ENCODE measurements around the gene PPP2R2C.

Gene PPP2R2C

DNA sequence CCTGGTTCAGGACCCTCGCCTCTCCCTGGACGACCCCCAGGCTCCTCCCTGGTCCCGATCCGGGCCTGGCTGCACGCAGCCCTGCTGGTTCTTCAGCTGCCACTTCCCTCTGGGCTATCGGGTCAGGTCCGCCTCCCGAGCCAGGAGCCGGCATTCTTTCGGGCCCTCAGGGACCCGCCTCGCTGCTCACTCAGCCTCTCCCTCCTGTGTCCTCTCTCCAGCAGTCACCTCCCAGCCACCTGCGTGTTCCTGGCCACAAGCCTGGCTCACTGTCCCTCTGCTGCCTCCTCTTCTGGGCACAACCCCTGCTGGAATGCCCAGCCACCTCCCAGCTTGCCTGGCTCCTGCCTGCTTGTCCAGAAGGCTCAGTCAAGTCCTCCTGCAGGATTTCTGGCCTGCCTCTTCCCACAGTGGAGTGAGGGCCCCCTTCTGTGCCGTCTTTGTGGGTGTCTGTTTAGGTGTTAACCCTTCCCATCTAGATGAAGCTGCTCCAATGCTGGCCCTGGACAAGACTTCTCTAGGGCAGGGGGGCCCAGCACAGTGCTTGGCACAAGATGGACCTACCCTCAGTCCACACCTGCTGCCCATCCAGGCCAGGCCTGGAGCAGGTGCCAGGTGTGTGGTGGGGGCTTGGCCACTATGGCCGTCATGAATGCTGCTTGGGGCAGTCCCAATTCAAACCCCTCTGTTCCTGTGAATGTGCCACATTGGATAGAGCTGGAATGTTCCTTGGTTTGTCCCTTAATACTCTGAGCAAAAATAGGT is 200.5 kb downstream of the PPP2R2C start:
- Histone ChIP-seq H3K27ac (replicated peaks; ENCODE audit: low read length) (no peak overlapping the region), H2BK15ac (ENCODE audit: low read length) (no peak overlapping the region), H3K9me3 (replicated peaks in 1 of 2; ENCODE audit: control insufficient read depth in 2 of 2, insufficient read depth in 1 of 2, low read depth in 1 of 2, low read length in 2 of 2) (no peaks in the 10 kb centered on the region), H3K4ac (ENCODE audit: low read length) (no peak overlapping the region), H2BK120ac (ENCODE audit: low read depth, low read length) (no peak overlapping the region), H2AFZ (ENCODE audit: low read length) (no peak overlapping the region), H2BK12ac (ENCODE audit: low read length) (no peak overlapping the region), H3K23ac (ENCODE audit: low read depth, low read length, poor library complexity) (peak overlapping the region; percentile 17), H2BK5ac (ENCODE audit: low read length) (no peak overlapping the region), H4K8ac (ENCODE audit: low read depth, low read length) (no peak overlapping the region), H3K36me3 (replicated peaks in 1 of 2; ENCODE audit: control insufficient read depth in 2 of 2, insufficient read depth in 2 of 2, low read length in 2 of 2) (no peaks in the 10 kb centered on the region), H2AK5ac (ENCODE audit: low read depth, low read length) (no peak overlapping the region), H4K91ac (ENCODE audit: low read depth, low read length, poor library complexity) (no peak overlapping the region), H3K4me3 (ENCODE audit: low read length in 2 of 2) (no peak overlapping the region), H3K4me1 (ENCODE audit: control insufficient read depth in 2 of 2, insufficient read depth in 1 of 2, low read depth in 1 of 2, low read length in 2 of 2) (peaks cover 10 to 21% of the 10 kb centered on the region in 2 donors), H3K9ac (ENCODE audit: low read depth, low read length, poor library complexity) (peak overlapping the region; percentile 50), H3K79me1 (ENCODE audit: low read depth, low read length) (peaks cover 4% of the 10 kb centered on the region), H3K27me3 (ENCODE audit: control insufficient read depth in 3 of 3, insufficient read depth in 3 of 3, low read depth in 1 of 3, low read length in 3 of 3) (peaks cover 0 to 13% (median 0%) of the 10 kb centered on the region in 3 experiments), H3K14ac (ENCODE audit: low read length) (no peak overlapping the region), H3K18ac (ENCODE audit: low read length) (no peak overlapping the region), H3K4me2 (ENCODE audit: insufficient read depth, low read length, poor library complexity, severe bottlenecking) (no peak overlapping the region)
- no CpG with 5 or more reads among the region's 15 CpGs for WGBS, 2 donors (ENCODE audit: extremely low coverage in 2 of 2, insufficient read length in 2 of 2, insufficient replicate concordance in 1 of 2)
- DNase-seq (ENCODE audit: low spot score): no peak

DNA sequence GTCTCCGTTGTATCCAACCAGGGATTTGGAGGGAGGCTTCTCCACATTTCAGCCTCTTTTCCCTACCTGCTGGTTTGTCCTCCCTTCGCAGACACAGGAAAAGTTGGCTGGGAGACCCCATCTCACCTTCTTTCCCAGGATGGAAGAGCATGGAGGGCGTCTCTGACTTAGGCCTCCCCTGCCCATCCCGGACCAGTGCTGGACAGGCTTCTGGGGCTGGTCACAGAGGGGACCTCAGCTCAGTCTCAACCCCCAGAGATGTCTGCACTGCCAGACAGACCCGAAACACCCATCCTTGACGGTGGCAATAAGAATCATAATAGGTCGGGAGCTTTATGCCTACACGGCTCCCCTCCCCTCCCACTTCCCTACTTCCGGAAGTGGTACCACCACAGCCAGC is 201.2 kb downstream of the PPP2R2C start:
- Histone ChIP-seq H3K4me2 (ENCODE audit: insufficient read depth, low read length, poor library complexity, severe bottlenecking) (no peak overlapping the region), H3K27me3 (ENCODE audit: control insufficient read depth in 3 of 3, insufficient read depth in 3 of 3, low read depth in 1 of 3, low read length in 3 of 3) (peaks cover 0 to 19% (median 0%) of the 10 kb centered on the region in 3 experiments), H2BK120ac (ENCODE audit: low read depth, low read length) (no peak overlapping the region), H3K14ac (ENCODE audit: low read length) (no peak overlapping the region), H2BK5ac (ENCODE audit: low read length) (no peak overlapping the region), H3K9ac (ENCODE audit: low read depth, low read length, poor library complexity) (no peak overlapping the region), H3K27ac (replicated peaks; ENCODE audit: low read length) (no peak overlapping the region), H4K91ac (ENCODE audit: low read depth, low read length, poor library complexity) (no peak overlapping the region), H3K4me1 (ENCODE audit: control insufficient read depth in 2 of 2, insufficient read depth in 1 of 2, low read depth in 1 of 2, low read length in 2 of 2) (peaks cover 10 to 15% of the 10 kb centered on the region in 2 donors), H3K23ac (ENCODE audit: low read depth, low read length, poor library complexity) (peak overlapping the region; percentile 17), H2AFZ (ENCODE audit: low read length) (no peak overlapping the region), H3K4me3 (ENCODE audit: low read length in 2 of 2) (peak overlapping the region in 1 of 2 donors; percentile 89), H3K9me3 (replicated peaks in 1 of 2; ENCODE audit: control insufficient read depth in 2 of 2, insufficient read depth in 1 of 2, low read depth in 1 of 2, low read length in 2 of 2) (no peaks in the 10 kb centered on the region), H2BK15ac (ENCODE audit: low read length) (no peak overlapping the region), H3K4ac (ENCODE audit: low read length) (no peak overlapping the region), H3K36me3 (replicated peaks in 1 of 2; ENCODE audit: control insufficient read depth in 2 of 2, insufficient read depth in 2 of 2, low read length in 2 of 2) (no peaks in the 10 kb centered on the region), H2AK5ac (ENCODE audit: low read depth, low read length) (no peak overlapping the region), H4K8ac (ENCODE audit: low read depth, low read length) (no peak overlapping the region), H3K79me1 (ENCODE audit: low read depth, low read length) (peaks cover 4% of the 10 kb centered on the region), H2BK12ac (ENCODE audit: low read length) (no peak overlapping the region), H3K18ac (ENCODE audit: low read length) (no peak overlapping the region)
- no peak for DNase-seq (ENCODE audit: low spot score)
- no CpG with 5 or more reads among the region's 9 CpGs for WGBS, 2 donors (ENCODE audit: extremely low coverage in 2 of 2, insufficient read length in 2 of 2, insufficient replicate concordance in 1 of 2)

DNA sequence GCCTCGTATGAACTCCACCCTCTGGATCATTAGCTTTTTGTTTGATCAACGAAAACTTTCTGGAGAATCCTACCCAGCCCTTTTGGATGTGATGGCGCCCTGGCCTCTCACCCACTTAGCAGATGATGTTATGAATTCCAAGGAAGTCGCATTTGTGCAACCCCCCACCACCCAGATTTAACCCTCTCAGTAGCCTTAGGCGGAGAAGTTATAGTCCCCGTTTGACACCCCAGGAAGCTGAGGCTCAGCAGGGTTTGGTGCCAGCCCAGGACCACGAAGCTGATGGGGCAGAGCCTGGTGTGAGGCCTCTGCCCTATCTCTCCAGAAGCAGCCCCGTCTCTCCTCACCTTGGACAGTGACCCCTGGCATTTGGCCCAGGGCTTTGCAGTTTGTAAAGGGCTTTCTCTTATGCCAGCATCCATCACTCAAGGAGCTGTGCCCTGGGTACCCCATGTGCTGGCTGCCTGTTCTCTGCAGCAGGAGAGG is 201.7 kb downstream of the PPP2R2C start:
- H3K9me3 ChIP-seq (replicated peaks in 1 of 2; ENCODE audit: control insufficient read depth in 2 of 2, insufficient read depth in 1 of 2, low read depth in 1 of 2, low read length in 2 of 2): no peaks in the 10 kb centered on the region
- H2BK5ac ChIP-seq (ENCODE audit: low read length): no peak overlapping the region
- no peak overlapping the region for H3K18ac ChIP-seq (ENCODE audit: low read length)
- H4K8ac ChIP-seq (ENCODE audit: low read depth, low read length): no peak overlapping the region
- H2AFZ ChIP-seq (ENCODE audit: low read length): peak overlapping the region; percentile 66
- no peak overlapping the region for H3K27ac ChIP-seq (replicated peaks; ENCODE audit: low read length)
- no peak overlapping the region for H3K4ac ChIP-seq (ENCODE audit: low read length)
- H3K36me3 ChIP-seq (replicated peaks in 1 of 2; ENCODE audit: control insufficient read depth in 2 of 2, insufficient read depth in 2 of 2, low read length in 2 of 2): no peaks in the 10 kb centered on the region
- H3K79me1 ChIP-seq (ENCODE audit: low read depth, low read length): peaks cover 4% of the 10 kb centered on the region
- DNase-seq (ENCODE audit: low spot score): no peak
- H3K9ac ChIP-seq (ENCODE audit: low read depth, low read length, poor library complexity): no peak overlapping the region
- WGBS, 2 donors (ENCODE audit: extremely low coverage in 2 of 2, insufficient read length in 2 of 2, insufficient replicate concordance in 1 of 2): no CpG with 5 or more reads among the region's 8 CpGs
- peak overlapping the region; percentile 89 to 100 for H3K4me3 ChIP-seq (ENCODE audit: low read length in 2 of 2)
- no peak overlapping the region for H2AK5ac ChIP-seq (ENCODE audit: low read depth, low read length)
- peaks cover 9 to 10% of the 10 kb centered on the region in 2 donors for H3K4me1 ChIP-seq (ENCODE audit: control insufficient read depth in 2 of 2, insufficient read depth in 1 of 2, low read depth in 1 of 2, low read length in 2 of 2)
- H3K4me2 ChIP-seq (ENCODE audit: insufficient read depth, low read length, poor library complexity, severe bottlenecking): peak overlapping the region; percentile 85
- H2BK120ac ChIP-seq (ENCODE audit: low read depth, low read length): no peak overlapping the region
- H3K23ac ChIP-seq (ENCODE audit: low read depth, low read length, poor library complexity): no peak overlapping the region
- no peak overlapping the region for H2BK12ac ChIP-seq (ENCODE audit: low read length)
- H3K14ac ChIP-seq (ENCODE audit: low read length): no peak overlapping the region
- no peak overlapping the region for H4K91ac ChIP-seq (ENCODE audit: low read depth, low read length, poor library complexity)
- no peak overlapping the region for H2BK15ac ChIP-seq (ENCODE audit: low read length)
- H3K27me3 ChIP-seq (ENCODE audit: control insufficient read depth in 3 of 3, insufficient read depth in 3 of 3, low read depth in 1 of 3, low read length in 3 of 3): peaks cover 0 to 19% (median 0%) of the 10 kb centered on the region in 3 experiments

All from neuronal stem cell (in vitro differentiated cells).